Endodermal cell (in vitro differentiated cells): ENCODE measurements around the gene CRYAA. TPM values are rescaled to one million over a fixed set of nuclear protein-coding genes. Genes with fewer than 3 reads are reported as not detected.
A peak's percentile ranks its signal among the peaks of the same experiment; 100 is the strongest.

Experiments
- DNase-seq: peaks from one replicate; pipeline ENCODE4 v3.0.0-alpha.2; 2017
- H3K27ac ChIP-seq: 2 replicates; pipeline ENCODE4 v1.5.1; 2013; ENCODE audit warnings: mild to moderate bottlenecking, low read depth, low read length, moderate library complexity
- H3K27me3 ChIP-seq: 2 replicates; pipeline ENCODE4 v1.6.1; 2013; ENCODE audit warnings: mild to moderate bottlenecking, low read length, moderate library complexity; ENCODE audit not compliant: insufficient read depth, control insufficient read depth, poor library complexity, severe bottlenecking
- H3K36me3 ChIP-seq: 2 replicates; pipeline ENCODE4 v1.7.0; 2013; ENCODE audit warnings: mild to moderate bottlenecking, low read length, moderate library complexity; ENCODE audit not compliant: control insufficient read depth, insufficient read depth
- H3K4me1 ChIP-seq: one replicate; pipeline ENCODE4 v1.7.0; 2013; ENCODE audit warnings: low read length; ENCODE audit not compliant: control insufficient read depth, insufficient read depth
- H3K4me3 ChIP-seq: 2 replicates; pipeline ENCODE4 v1.5.1; 2013; ENCODE audit warnings: mild to moderate bottlenecking, low read length, moderate library complexity
- H3K9ac ChIP-seq: 2 replicates; pipeline ENCODE4 v1.6.1; 2013; ENCODE audit warnings: mild to moderate bottlenecking, low read length, moderate library complexity; ENCODE audit not compliant: poor library complexity, severe bottlenecking; ENCODE audit errors: extremely low read depth
- H3K9me3 ChIP-seq: 2 replicates; pipeline ENCODE4 v1.6.1; 2013; ENCODE audit warnings: mild to moderate bottlenecking, low read length, moderate library complexity; ENCODE audit not compliant: control insufficient read depth
- H3K27ac Mint-ChIP-seq: 2 replicates; pipeline ENCODE4 v1.8.0; 2020; ENCODE audit warnings: mixed read lengths
- H3K27me3 Mint-ChIP-seq: 2 replicates; pipeline ENCODE4 v1.8.0; 2021; ENCODE audit warnings: mild to moderate bottlenecking, mixed read lengths; ENCODE audit not compliant: insufficient read depth
- H3K36me3 Mint-ChIP-seq: 2 replicates; pipeline ENCODE4 v1.8.0; 2020; ENCODE audit warnings: low read depth, mixed read lengths
- H3K4me1 Mint-ChIP-seq: 2 replicates; pipeline ENCODE4 v1.8.0; 2020; ENCODE audit warnings: mixed read lengths
- H3K4me3 Mint-ChIP-seq: 2 replicates; pipeline ENCODE4 v1.8.0; 2020; ENCODE audit warnings: mild to moderate bottlenecking, moderate library complexity, mixed read lengths
- H3K9me3 Mint-ChIP-seq: 2 replicates; pipeline ENCODE4 v1.8.0; 2020; ENCODE audit warnings: mild to moderate bottlenecking, mixed read lengths
- WGBS, 2 experiments: methylation state at CpG; one replicate each; pipeline versions ENCODE4 v1.1.5 to v1.1.7; 2013; ENCODE audit warnings: missing lambda C conversion rate in 2 of 2, mixed read lengths in 1 of 2; ENCODE audit not compliant: insufficient coverage in 1 of 2, insufficient read length in 1 of 2; 5-methylcytosine and 5-hydroxymethylcytosine counted together
- total RNA-seq, 2 donors: library from RNA; stranded (reverse); fragmentation: NEBNext Ultra II Directional in 1 of 2; extraction: Animal tissue kit (Norgen Biotek cat#: 25700) in 1 of 2; gene quantifications; 2 replicates in 1 of 2; 3 replicates in 1 of 2; pipeline ENCODE4 v1.2.1, GENCODE V29; 2021
- TF ChIP-seq, protein P1 (sequence below): fragments of 200-600 bp; sonication (generic); conservative IDR thresholded peaks from 2 replicates; pipeline ENCODE4 v1.5.0; 2021; ENCODE audit warnings: antibody characterized with exemption, mild to moderate bottlenecking

The CRYAA gene
- total RNA-seq, 2 donors from 2014 or later = not detected

DNA sequence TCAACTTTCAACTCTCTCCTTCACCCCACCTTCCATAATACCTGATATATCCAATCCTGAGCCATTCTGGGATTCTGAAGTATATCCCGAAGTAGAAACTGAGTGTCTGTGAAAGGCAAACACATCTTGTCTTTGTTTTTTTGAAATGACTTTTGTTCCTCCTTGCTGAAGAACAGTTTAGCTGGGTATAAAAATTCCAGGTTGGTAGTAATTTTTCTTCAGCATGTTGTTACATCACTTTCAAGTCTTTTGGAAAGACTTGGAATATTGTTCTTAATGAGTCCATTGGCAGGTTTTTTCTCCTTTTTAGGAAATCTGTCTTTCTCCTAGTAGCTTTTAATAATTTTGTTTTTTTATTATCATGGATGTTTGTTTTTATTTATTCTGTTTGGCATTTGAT, 32.7 kb downstream of the CRYAA start:
- no peaks in the 10 kb centered on the region for H3K36me3 Mint-ChIP-seq
- H3K4me3 Mint-ChIP-seq = no peak overlapping the region
- H3K9me3 ChIP-seq = peaks cover 24% of the 10 kb centered on the region
- H3K27ac ChIP-seq = no peak overlapping the region
- no peak overlapping the region for H3K9ac ChIP-seq
- no peaks in the 10 kb centered on the region for H3K36me3 ChIP-seq
- peaks cover 21% of the 10 kb centered on the region for H3K9me3 Mint-ChIP-seq
- no peaks in the 10 kb centered on the region for H3K4me1 ChIP-seq
- H3K4me1 Mint-ChIP-seq = no peaks in the 10 kb centered on the region
- no peak for DNase-seq
- 76% methylated on average over 1 of the region's 1 CpG; no CpG with 5 or more reads in 1 of the 2 experiments for WGBS, 2 experiments
- TF ChIP-seq, protein P1, sequence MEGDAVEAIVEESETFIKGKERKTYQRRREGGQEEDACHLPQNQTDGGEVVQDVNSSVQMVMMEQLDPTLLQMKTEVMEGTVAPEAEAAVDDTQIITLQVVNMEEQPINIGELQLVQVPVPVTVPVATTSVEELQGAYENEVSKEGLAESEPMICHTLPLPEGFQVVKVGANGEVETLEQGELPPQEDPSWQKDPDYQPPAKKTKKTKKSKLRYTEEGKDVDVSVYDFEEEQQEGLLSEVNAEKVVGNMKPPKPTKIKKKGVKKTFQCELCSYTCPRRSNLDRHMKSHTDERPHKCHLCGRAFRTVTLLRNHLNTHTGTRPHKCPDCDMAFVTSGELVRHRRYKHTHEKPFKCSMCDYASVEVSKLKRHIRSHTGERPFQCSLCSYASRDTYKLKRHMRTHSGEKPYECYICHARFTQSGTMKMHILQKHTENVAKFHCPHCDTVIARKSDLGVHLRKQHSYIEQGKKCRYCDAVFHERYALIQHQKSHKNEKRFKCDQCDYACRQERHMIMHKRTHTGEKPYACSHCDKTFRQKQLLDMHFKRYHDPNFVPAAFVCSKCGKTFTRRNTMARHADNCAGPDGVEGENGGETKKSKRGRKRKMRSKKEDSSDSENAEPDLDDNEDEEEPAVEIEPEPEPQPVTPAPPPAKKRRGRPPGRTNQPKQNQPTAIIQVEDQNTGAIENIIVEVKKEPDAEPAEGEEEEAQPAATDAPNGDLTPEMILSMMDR = no peak
- H3K4me3 ChIP-seq = no peak overlapping the region
- H3K27ac Mint-ChIP-seq = no peak overlapping the region
- H3K27me3 ChIP-seq = no peaks in the 10 kb centered on the region
- peaks cover 2% of the 10 kb centered on the region for H3K27me3 Mint-ChIP-seq

DNA sequence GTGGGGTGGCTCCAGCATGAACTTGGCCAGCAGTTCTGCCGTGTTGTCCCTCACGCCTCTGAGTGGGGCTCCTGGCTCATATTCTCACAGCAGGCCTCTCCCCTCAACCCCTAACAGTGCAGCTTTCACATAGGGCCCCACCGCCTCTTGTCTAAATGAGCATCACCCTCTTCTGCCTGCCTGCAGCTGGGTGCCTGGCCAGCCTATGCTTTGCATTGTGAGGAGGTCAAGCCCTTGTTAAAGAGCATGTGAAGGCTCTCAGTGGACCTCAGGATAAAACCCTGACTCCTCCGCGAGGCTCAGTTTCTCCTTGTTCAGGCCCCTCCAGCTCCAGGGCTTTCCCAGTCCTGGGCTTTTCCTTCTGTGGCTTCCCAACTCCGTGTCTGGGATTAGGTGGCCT, 34.8 kb downstream of the CRYAA start:
- TF ChIP-seq, protein P1 = no peak
- H3K9ac ChIP-seq = no peak overlapping the region
- no peaks in the 10 kb centered on the region for H3K36me3 Mint-ChIP-seq
- H3K27me3 Mint-ChIP-seq = peaks cover 2% of the 10 kb centered on the region
- no peaks in the 10 kb centered on the region for H3K27me3 ChIP-seq
- no peak overlapping the region for H3K27ac Mint-ChIP-seq
- WGBS, 2 experiments = 90 to 100% methylated on average over 5 to 6 of the region's 6 CpGs
- H3K9me3 Mint-ChIP-seq = peaks cover 21% of the 10 kb centered on the region
- no peak for DNase-seq
- H3K36me3 ChIP-seq = no peaks in the 10 kb centered on the region
- H3K9me3 ChIP-seq = peaks cover 19% of the 10 kb centered on the region
- H3K27ac ChIP-seq = no peak overlapping the region
- no peaks in the 10 kb centered on the region for H3K4me1 ChIP-seq
- H3K4me3 ChIP-seq = no peak overlapping the region
- H3K4me1 Mint-ChIP-seq = peaks cover 2% of the 10 kb centered on the region
- no peak overlapping the region for H3K4me3 Mint-ChIP-seq

DNA sequence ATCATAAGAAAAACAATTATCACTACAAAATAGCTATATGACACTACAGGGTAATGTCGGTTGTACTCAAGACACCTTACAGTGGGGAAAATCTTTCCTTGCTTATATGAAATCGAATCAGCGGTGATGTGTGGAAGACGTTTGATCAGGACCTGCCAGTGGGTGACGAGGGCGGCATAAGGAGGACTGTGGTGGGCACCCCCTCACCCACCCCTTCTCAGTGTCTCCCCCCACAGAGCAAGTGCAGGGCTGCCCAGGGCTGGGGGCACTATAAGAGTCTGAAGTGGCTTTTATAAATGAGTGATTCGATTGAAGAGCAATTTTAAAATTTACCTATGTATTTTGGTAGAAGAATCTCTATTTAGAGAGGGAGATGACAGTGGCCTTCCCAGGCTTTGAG, 35.8 kb downstream of the CRYAA start:
- H3K4me1 Mint-ChIP-seq = peaks cover 6% of the 10 kb centered on the region
- TF ChIP-seq, protein P1 = no peak
- no peak overlapping the region for H3K27ac Mint-ChIP-seq
- Histone ChIP-seq H3K9me3 (peaks cover 16% of the 10 kb centered on the region), H3K9ac (no peak overlapping the region), H3K36me3 (no peaks in the 10 kb centered on the region), H3K27ac (no peak overlapping the region), H3K4me3 (no peak overlapping the region), H3K27me3 (no peaks in the 10 kb centered on the region), H3K4me1 (no peaks in the 10 kb centered on the region)
- peaks cover 2% of the 10 kb centered on the region for H3K27me3 Mint-ChIP-seq
- H3K4me3 Mint-ChIP-seq = no peak overlapping the region
- WGBS, 2 experiments = 89 to 94% methylated on average over 5 to 7 of the region's 7 CpGs
- H3K36me3 Mint-ChIP-seq = no peaks in the 10 kb centered on the region
- peak; percentile 10 for DNase-seq
- peaks cover 21% of the 10 kb centered on the region for H3K9me3 Mint-ChIP-seq
